ENCODE measurements around the gene ZFPL1.

GRCh38 chr11:65055538-65055937 is 28.5 kb upstream of the ZFPL1 start:
- TF ChIP-seq ATF3 (IDR thresholded peaks at IDR 0.05; ENCODE audit: borderline replicate concordance, extremely low read depth, low read depth, low read length) (no peak), EP300 (IDR thresholded peaks at IDR 0.05; ENCODE audit: borderline replicate concordance in 1 of 2, control insufficient read depth in 1 of 2, low read depth in 2 of 2, low read length in 2 of 2) (no peak), CTCF (IDR thresholded peaks at IDR 0.05 in 2 of 3, conservative IDR thresholded peaks at IDR 0.05 in 1 of 3; ENCODE audit: control insufficient read depth in 2 of 3, extremely low read depth in 1 of 3, insufficient read depth in 1 of 3, low read depth in 3 of 3, low read length in 3 of 3) (no peak), USF2 (IDR thresholded peaks at IDR 0.05; ENCODE audit: borderline replicate concordance, low read depth, low read length) (no peak), MYC (IDR thresholded peaks at IDR 0.05; ENCODE audit: insufficient read depth, insufficient read length, insufficient replicate concordance, low read length, severe bottlenecking) (no peak), SP1 (IDR thresholded peaks at IDR 0.05; ENCODE audit: low read depth, low read length) (no peak), ETV6 (conservative IDR thresholded peaks at IDR 0.05 in 1 of 2, IDR thresholded peaks at IDR 0.05 in 1 of 2; ENCODE audit: borderline replicate concordance in 1 of 2, low read depth in 1 of 2) (no peak)

All from GM12878 (cell line).